H1 (cell line): ENCODE measurements around the gene UFC1. TPM values are rescaled to one million over a fixed set of nuclear protein-coding genes. Genes with fewer than 3 reads are reported as not detected.
A peak's percentile ranks its signal among the peaks of the same experiment; 100 is the strongest.

ENCODE experiments used
- CBX5 ChIP-seq: fragments of 300-800, 300-1000 bp; sonication (generic); IDR thresholded peaks from 2 replicates; pipeline ENCODE4 v1.7.1; 2016; ENCODE audit warnings: antibody characterized with exemption, low read length, low read depth
- CBX8 ChIP-seq: fragments of 300-800, 300-1000 bp; sonication (generic); IDR thresholded peaks from 2 replicates; pipeline ENCODE4 v1.7.1; 2016; ENCODE audit warnings: low read depth, low read length, borderline replicate concordance
- CHD7 ChIP-seq: fragments of 300-600 bp; sonication (generic); IDR thresholded peaks from 2 replicates; pipeline ENCODE4 v1.7.1; 2012; ENCODE audit warnings: low read length, moderate library complexity, mild to moderate bottlenecking, inconsistent platforms; ENCODE audit not compliant: insufficient replicate concordance
- CTCF ChIP-seq, 3 experiments: IDR thresholded peaks; 1 replicate in 2 of 3; 2 replicates in 1 of 3; pipeline versions ENCODE4 v1.5.1 to v1.6.1; 2011; ENCODE audit warnings: low read length in 3 of 3, mild to moderate bottlenecking in 3 of 3, inconsistent platforms in 2 of 3, low read depth in 1 of 3, moderate library complexity in 1 of 3; ENCODE audit not compliant: insufficient read depth in 1 of 3; ENCODE audit errors: control extremely low read depth in 1 of 3
- HDAC6 ChIP-seq: IDR thresholded peaks from one replicate; pipeline ENCODE4 v1.7.1; 2012; ENCODE audit warnings: low read depth, mild to moderate bottlenecking, inconsistent platforms, low read length, moderate library complexity
- RBBP5 ChIP-seq: IDR thresholded peaks from 2 replicates; pipeline ENCODE4 v1.7.1; 2012; ENCODE audit warnings: low read depth, mild to moderate bottlenecking, inconsistent platforms, low read length, moderate library complexity, borderline replicate concordance
- SIRT6 ChIP-seq: IDR thresholded peaks from one replicate; pipeline ENCODE4 v1.7.1; 2012; ENCODE audit warnings: low read length, inconsistent platforms
- SP1 ChIP-seq: IDR thresholded peaks from 2 replicates; pipeline ENCODE4 v1.6.1; 2011; ENCODE audit warnings: low read depth, low read length
- TCF12 ChIP-seq: IDR thresholded peaks from 2 replicates; pipeline ENCODE4 v1.6.1; 2011; ENCODE audit warnings: low read depth, mild to moderate bottlenecking, low read length
- polyA plus RNA-seq, 7 experiments: library from polyadenylated mRNA; depleted of rRNA in 3 of 7; stranded (reverse) in 5 of 7; unstranded in 2 of 7; fragments of >200 nt in 5 of 7; fragments of 200-250 nt in 2 of 7; gene quantifications; 1 replicate in 5 of 7; 2 replicates in 1 of 7; 4 replicates in 1 of 7; pipeline versions ENCODE4 v1.2.1 to v1.2.3, GENCODE V29; 2011 to 2013; ENCODE audit warnings: missing spikeins in 2 of 7, mixed read lengths in 2 of 7
- total RNA-seq: library from RNA; stranded (reverse); fragmentation: NEBNext Ultra II Directional; extraction: Animal tissue kit (Norgen Biotek cat#: 25700); gene quantifications from 2 replicates; pipeline ENCODE4 v1.2.1, GENCODE V29; 2021

The UFC1 gene
- total and polyA plus RNA-seq, 2 of the 8 experiments (the other 6 are each of a cell fraction or from before 2014, with no cell fraction given) = 67.8 to 102 TPM

GRCh38 chr1:161153682-161154337 is at the start of gene UFC1 (continued):
- TF ChIP-seq CTCF (IDR thresholded peaks at IDR 0.05; ENCODE audit: control extremely low read depth in 1 of 3, insufficient read depth in 1 of 3, low read depth in 1 of 3, low read length in 3 of 3) = no peak
- TF ChIP-seq TCF12 = no peak
- no peak for TF ChIP-seq HDAC6
- TF ChIP-seq CBX5 = no peak
- TF ChIP-seq CBX8 = no peak
- TF ChIP-seq SIRT6 = no peak
- TF ChIP-seq CHD7 = no peak
- peak; percentile 84 for TF ChIP-seq RBBP5
- TF ChIP-seq SP1 = no peak
